Measurements from ENCODE around the gene EFCAB12.
A peak's percentile ranks its signal among the peaks of the same experiment; 100 is the strongest.

EFCAB12 gene

DNA sequence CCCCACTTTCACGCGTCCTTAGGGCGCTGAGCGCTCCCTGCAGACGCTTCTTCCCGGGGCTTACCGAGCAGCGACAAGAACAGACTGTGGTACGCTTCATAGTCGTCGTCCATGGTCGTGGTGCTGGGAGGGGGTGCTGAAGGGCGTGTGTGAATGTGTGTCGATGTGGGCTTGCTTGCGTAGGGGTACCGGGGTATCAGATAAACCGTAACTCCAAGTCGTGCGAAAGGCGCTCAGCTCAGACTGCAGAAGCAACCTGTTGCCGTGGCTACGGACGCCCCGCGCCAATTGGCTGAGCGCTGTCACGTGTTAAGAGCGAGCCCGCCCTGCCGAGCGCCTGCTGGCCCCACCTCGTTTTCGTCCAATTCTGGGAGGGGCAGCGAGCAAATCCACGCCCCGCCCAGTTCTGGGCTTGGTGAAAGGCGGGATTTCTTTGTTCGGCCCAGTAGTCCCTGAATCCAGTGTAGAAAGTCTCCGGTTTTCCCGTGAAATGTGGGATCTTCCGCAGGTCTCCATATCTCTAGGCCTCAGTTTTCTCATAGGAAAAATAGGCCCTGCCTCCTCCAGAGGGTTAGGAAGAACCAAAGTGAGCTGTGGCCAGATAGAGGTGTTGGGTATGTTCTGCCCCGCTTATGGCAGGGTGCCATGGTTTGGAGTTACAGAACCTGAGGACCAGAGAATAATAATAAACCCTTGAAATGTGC, at the start of gene EFCAB12:
Gene EFCAB12, minus strand, starts transcription at position 261 of the 704 bp plus-strand sequence. Its CDS starts 148 bp downstream, at position 113.
- H3K27ac ChIP-seq (ENCODE audit: low read length) = no peak within 1 kb of the TSS
- ATAC-seq (ENCODE audit: insufficient read depth, low read depth) (peak; percentile 9; the same call in 1 of the 3 replicates), DNase-seq (no peak)
- H2AFZ ChIP-seq (ENCODE audit: low read depth, low read length) = no peak within 1 kb of the TSS
- H3K4me2 ChIP-seq (ENCODE audit: insufficient read depth, low read length) = no peak within 1 kb of the TSS
- H3K4me3 ChIP-seq (ENCODE audit: low read depth in 1 of 2, low read length in 2 of 2) = no peak within 1 kb of the TSS
- H3K9me3 ChIP-seq (ENCODE audit: insufficient read depth, low read length, severe bottlenecking) = no peaks in the 10 kb centered on the region
- H4K20me1 ChIP-seq (ENCODE audit: insufficient read depth, low read length) = 0 out of 2 replicates have a peak, but pooled peaks cover 2% of the 10 kb centered on the region
- peaks cover 52% of the 10 kb centered on the region for H3K36me3 ChIP-seq (ENCODE audit: insufficient read depth, low read length)
- H3K9ac ChIP-seq (ENCODE audit: low read depth, low read length) = no peak within 1 kb of the TSS
- TF ChIP-seq, protein P1, sequence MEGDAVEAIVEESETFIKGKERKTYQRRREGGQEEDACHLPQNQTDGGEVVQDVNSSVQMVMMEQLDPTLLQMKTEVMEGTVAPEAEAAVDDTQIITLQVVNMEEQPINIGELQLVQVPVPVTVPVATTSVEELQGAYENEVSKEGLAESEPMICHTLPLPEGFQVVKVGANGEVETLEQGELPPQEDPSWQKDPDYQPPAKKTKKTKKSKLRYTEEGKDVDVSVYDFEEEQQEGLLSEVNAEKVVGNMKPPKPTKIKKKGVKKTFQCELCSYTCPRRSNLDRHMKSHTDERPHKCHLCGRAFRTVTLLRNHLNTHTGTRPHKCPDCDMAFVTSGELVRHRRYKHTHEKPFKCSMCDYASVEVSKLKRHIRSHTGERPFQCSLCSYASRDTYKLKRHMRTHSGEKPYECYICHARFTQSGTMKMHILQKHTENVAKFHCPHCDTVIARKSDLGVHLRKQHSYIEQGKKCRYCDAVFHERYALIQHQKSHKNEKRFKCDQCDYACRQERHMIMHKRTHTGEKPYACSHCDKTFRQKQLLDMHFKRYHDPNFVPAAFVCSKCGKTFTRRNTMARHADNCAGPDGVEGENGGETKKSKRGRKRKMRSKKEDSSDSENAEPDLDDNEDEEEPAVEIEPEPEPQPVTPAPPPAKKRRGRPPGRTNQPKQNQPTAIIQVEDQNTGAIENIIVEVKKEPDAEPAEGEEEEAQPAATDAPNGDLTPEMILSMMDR (IDR thresholded peaks at IDR 0.05; ENCODE audit: borderline replicate concordance, extremely low read depth, low read length, poor library complexity, severe bottlenecking) = no peak
- no peak for TF ChIP-seq EZH2 (IDR thresholded peaks at IDR 0.05; ENCODE audit: borderline replicate concordance, low read depth, low read length, severe bottlenecking)
- H3K27me3 ChIP-seq (ENCODE audit: insufficient read depth, low read length, poor library complexity) = no peaks in the 10 kb centered on the region
- H3K79me2 ChIP-seq (ENCODE audit: insufficient read depth, low read length) = no peaks in the 10 kb centered on the region
- H3K4me1 ChIP-seq (ENCODE audit: insufficient read depth, low read length) = 0 out of 2 replicates have a peak, but pooled peaks cover 3% of the 10 kb centered on the region

DNA sequence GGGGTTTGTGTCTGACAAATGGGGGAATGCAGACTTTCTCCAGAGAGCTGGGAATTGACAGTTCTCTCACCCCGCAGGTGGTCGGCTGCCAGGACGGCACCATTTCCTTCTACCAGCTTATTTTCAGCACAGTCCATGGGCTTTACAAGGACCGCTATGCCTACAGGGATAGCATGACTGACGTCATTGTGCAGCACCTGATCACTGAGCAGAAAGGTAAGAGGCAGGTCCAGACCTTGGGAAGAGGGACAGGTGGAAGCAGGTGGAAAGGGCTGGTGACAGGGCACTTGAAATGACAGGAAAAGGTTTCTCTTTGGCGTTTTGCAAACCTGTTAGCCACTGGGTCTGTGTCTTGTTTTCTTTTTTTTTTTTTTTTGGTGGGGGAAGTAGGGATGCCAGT, 48.1 kb upstream of the EFCAB12 start:
- DNase-seq (no peak), ATAC-seq (ENCODE audit: insufficient read depth, low read depth) (no peak)
- H3K9me3 ChIP-seq (ENCODE audit: insufficient read depth, low read length, severe bottlenecking) = no peaks in the 10 kb centered on the region
- no peak overlapping the region for H2AFZ ChIP-seq (ENCODE audit: low read depth, low read length)
- H3K79me2 ChIP-seq (ENCODE audit: insufficient read depth, low read length) = no peaks in the 10 kb centered on the region
- no peak overlapping the region for H3K4me2 ChIP-seq (ENCODE audit: insufficient read depth, low read length)
- no peaks in the 10 kb centered on the region for H3K4me1 ChIP-seq (ENCODE audit: insufficient read depth, low read length)
- no peak overlapping the region for H3K27ac ChIP-seq (ENCODE audit: low read length)
- no peaks in the 10 kb centered on the region for H4K20me1 ChIP-seq (ENCODE audit: insufficient read depth, low read length)
- H3K36me3 ChIP-seq (ENCODE audit: insufficient read depth, low read length) = peaks cover 59% of the 10 kb centered on the region
- no peak for TF ChIP-seq EZH2 (IDR thresholded peaks at IDR 0.05; ENCODE audit: borderline replicate concordance, low read depth, low read length, severe bottlenecking)
- TF ChIP-seq, protein P1 (IDR thresholded peaks at IDR 0.05; ENCODE audit: borderline replicate concordance, extremely low read depth, low read length, poor library complexity, severe bottlenecking) = no peak
- H3K4me3 ChIP-seq (ENCODE audit: low read depth in 1 of 2, low read length in 2 of 2) = no peak overlapping the region
- H3K9ac ChIP-seq (ENCODE audit: low read depth, low read length) = no peak overlapping the region
- H3K27me3 ChIP-seq (ENCODE audit: insufficient read depth, low read length, poor library complexity) = no peaks in the 10 kb centered on the region

- no peak overlapping the region for H3K9ac ChIP-seq (ENCODE audit: low read depth, low read length)
- H3K4me1 ChIP-seq (ENCODE audit: insufficient read depth, low read length) = no peaks in the 10 kb centered on the region
Observed at GRCh38 chr3:129475863-129476262, 47.4 kb upstream of the EFCAB12 start.

More at GRCh38 chr3:129475863-129476262, 47.4 kb upstream of the EFCAB12 start:
- no peak for ATAC-seq (ENCODE audit: insufficient read depth, low read depth)
- H3K27ac ChIP-seq (ENCODE audit: low read length) = no peak overlapping the region
- H3K9me3 ChIP-seq (ENCODE audit: insufficient read depth, low read length, severe bottlenecking) = no peaks in the 10 kb centered on the region
- no peaks in the 10 kb centered on the region for H4K20me1 ChIP-seq (ENCODE audit: insufficient read depth, low read length)
- TF ChIP-seq, protein P1 (IDR thresholded peaks at IDR 0.05; ENCODE audit: borderline replicate concordance, extremely low read depth, low read length, poor library complexity, severe bottlenecking) = no peak
- no peak for TF ChIP-seq EZH2 (IDR thresholded peaks at IDR 0.05; ENCODE audit: borderline replicate concordance, low read depth, low read length, severe bottlenecking)
- H3K79me2 ChIP-seq (ENCODE audit: insufficient read depth, low read length) = no peaks in the 10 kb centered on the region
- H3K36me3 ChIP-seq (ENCODE audit: insufficient read depth, low read length) = peaks cover 59% of the 10 kb centered on the region
- no peak overlapping the region for H3K4me2 ChIP-seq (ENCODE audit: insufficient read depth, low read length)
- no peaks in the 10 kb centered on the region for H3K27me3 ChIP-seq (ENCODE audit: insufficient read depth, low read length, poor library complexity)
- no peak overlapping the region for H3K4me3 ChIP-seq (ENCODE audit: low read depth in 1 of 2, low read length in 2 of 2)
- DNase-seq = no peak
- no peak overlapping the region for H2AFZ ChIP-seq (ENCODE audit: low read depth, low read length)
